GM12878 (cell line): ENCODE results near the gene SIN3A. TPM values are rescaled to one million over a fixed set of nuclear protein-coding genes. Genes with fewer than 3 reads are reported as not detected.

Experiments
- ATAC-seq: fragments of 200-7000 bp; cut with Tn5 transposase; 3 replicates; pipeline ENCODE4 v1.9.1; 2020; ENCODE audit warnings: mild to moderate bottlenecking, moderate library complexity
- BruUV-seq: library from RNA; stranded (reverse); fragments of 400-500 nt; replicated peaks from 2 replicates; lab custom pipeline; 2021; lab: Mats Ljungman, UMichigan
- CTCF ChIA-PET: fragments of 300-600 bp; sonication (Branson Sonifier 250); formaldehyde crosslinking; extraction: SDS; loops from one replicate; lab custom pipeline; 2021; ENCODE audit warnings: inconsistent platforms; lab: Yijun Ruan, JAX
- POLR2A ChIA-PET: fragments of 350-600 bp; formaldehyde crosslinking; extraction: SDS; loops from one replicate; lab custom pipeline; 2021; ENCODE audit warnings: inconsistent platforms; lab: Charles Lee
- RAD21 ChIA-PET: fragments of 300-600 bp; sonication (Branson Sonifier 250); formaldehyde crosslinking; loops from one replicate; lab custom pipeline; 2023; ENCODE audit warnings: antibody characterized with exemption; ENCODE audit not compliant: unreplicated experiment; lab: Charles Lee
- SMC1A ChIA-PET: fragments of 300-600 bp; sonication (Branson Sonifier 250); formaldehyde crosslinking; loops from one replicate; lab custom pipeline; 2023; ENCODE audit not compliant: unreplicated experiment, uncharacterized antibody; lab: Charles Lee
- DNase-seq: peaks from one replicate; pipeline ENCODE4 v3.0.0-alpha.2; 2011; ENCODE audit warnings: low read depth, low spot score
- FAIRE-seq: peaks from 3 replicates; lab custom pipeline; 2011; peaks lifted over from hg19 to GRCh38; lab: Jason Lieb, UNC
- H2AFZ ChIP-seq: 2 replicates; pipeline ENCODE4 v1.6.0; 2011; ENCODE audit warnings: low read depth, low read length, control low read depth; ENCODE audit not compliant: control insufficient read depth
- H3K27ac ChIP-seq: 2 replicates; pipeline ENCODE4 v1.5.1; 2011; ENCODE audit warnings: control low read depth; ENCODE audit not compliant: control insufficient read depth, insufficient read depth
- H3K27me3 ChIP-seq, 2 experiments: replicated peaks in 1 of 2; 2 replicates each; pipeline versions ENCODE4 v1.6.0 to v1.6.1; 2011; ENCODE audit warnings: low read length in 1 of 2; ENCODE audit not compliant: control insufficient read depth in 2 of 2, insufficient read depth in 2 of 2
- H3K36me3 ChIP-seq, 2 experiments: 2 replicates each; pipeline ENCODE4 v1.5.1; 2011; ENCODE audit warnings: low read length in 1 of 2; ENCODE audit not compliant: control insufficient read depth in 2 of 2, insufficient read depth in 2 of 2
- H3K4me1 ChIP-seq: 2 replicates; pipeline ENCODE4 v1.6.1; 2011; ENCODE audit warnings: mild to moderate bottlenecking, low read length, moderate library complexity, mixed read lengths; ENCODE audit not compliant: control insufficient read depth, insufficient read depth
- H3K4me2 ChIP-seq: 2 replicates; pipeline ENCODE4 v1.6.0; 2011; ENCODE audit warnings: control low read depth; ENCODE audit not compliant: control insufficient read depth, insufficient read depth
- H3K4me3 ChIP-seq: fragments of 200-600 bp; sonication (generic); 2 replicates; pipeline ENCODE4 v1.5.1; 2016
- H3K79me2 ChIP-seq: 2 replicates; pipeline ENCODE4 v1.6.0; 2011; ENCODE audit warnings: low read length; ENCODE audit not compliant: control insufficient read depth, insufficient read depth
- H3K9ac ChIP-seq: 2 replicates; pipeline ENCODE4 v1.8.0; 2011; ENCODE audit warnings: low read length, control low read depth, mixed read lengths; ENCODE audit not compliant: control insufficient read depth, insufficient read depth
- H3K9me3 ChIP-seq: replicated peaks from 3 replicates; pipeline ENCODE4 v1.5.1; 2011; ENCODE audit warnings: mild to moderate bottlenecking, low read length; ENCODE audit not compliant: control insufficient read depth, insufficient read depth
- H4K20me1 ChIP-seq: 2 replicates; pipeline ENCODE4 v1.6.0; 2011; ENCODE audit not compliant: control insufficient read depth, insufficient read depth
- ATF2 ChIP-seq: IDR thresholded peaks from 2 replicates; pipeline ENCODE4 v1.6.1; 2012; ENCODE audit warnings: low read length, inconsistent platforms
- CREM ChIP-seq: IDR thresholded peaks from 2 replicates; pipeline ENCODE4 v1.6.1; 2014; ENCODE audit warnings: antibody characterized with exemption, low read depth
- EGR1 ChIP-seq, 2 experiments: IDR thresholded peaks; 1 replicate in 1 of 2; 2 replicates in 1 of 2; pipeline ENCODE4 v1.6.1; 2011 to 2012; ENCODE audit warnings: low read depth in 2 of 2, low read length in 2 of 2, borderline replicate concordance in 1 of 2, mild to moderate bottlenecking in 1 of 2, moderate library complexity in 1 of 2
- IKZF2 ChIP-seq, 2 experiments: fragments of 450-650 bp; IDR thresholded peaks; 2 replicates each; pipeline ENCODE4 v1.6.1; 2017; ENCODE audit warnings: mild to moderate bottlenecking in 2 of 2, moderate library complexity in 2 of 2
- MAX ChIP-seq: IDR thresholded peaks from 2 replicates; pipeline ENCODE4 v1.6.1; 2012; ENCODE audit warnings: low read depth, low read length, improper control_type of control experiment
- MYC ChIP-seq: IDR thresholded peaks from 2 replicates; pipeline ENCODE4 v1.6.1; 2011; ENCODE audit warnings: mild to moderate bottlenecking, low read length, moderate library complexity, inconsistent platforms; ENCODE audit not compliant: insufficient read depth, insufficient replicate concordance, insufficient read length, severe bottlenecking
- SMAD5 ChIP-seq: IDR thresholded peaks from 2 replicates; pipeline ENCODE4 v1.6.1; 2016; ENCODE audit warnings: antibody characterized with exemption, low read depth
- WGBS: methylation state at CpG from one replicate; pipeline ENCODE4 v1.1.6; 2016; ENCODE audit warnings: low lambda C conversion rate; ENCODE audit not compliant: insufficient replicate concordance, insufficient coverage; ENCODE audit errors: missing lambda C conversion rate; 5-methylcytosine and 5-hydroxymethylcytosine counted together
- in situ Hi-C: fragments of 300-500 bp; cut with MboI; formaldehyde crosslinking; loops from 9 replicates; pipeline ENCODE4 v1.14.3; 2018; ENCODE audit warnings: mixed read lengths
- intact Hi-C: fragments of 100-400 bp; cut with micrococcal nuclease; formaldehyde crosslinking; loops from one replicate; pipeline ENCODE4 v1.14.2; 2022; ENCODE audit not compliant: unreplicated experiment
- polyA plus RNA-seq, 11 experiments: library from polyadenylated mRNA; depleted of rRNA in 4 of 11; unstranded in 6 of 11; stranded (reverse) in 5 of 11; fragments of >200 nt; fragmentation: Nextera tagmentation in 4 of 11; fragmentation: Illumina TruSeq in 1 of 11; extraction: Ambion mirVana in 4 of 11; extraction: Trizol in 1 of 11; gene quantifications; 1 replicate in 1 of 11; 2 replicates in 10 of 11; pipeline versions ENCODE4 v1.2.1 to v1.2.3, GENCODE V29; 2011 to 2016; ENCODE audit warnings: inconsistent platforms in 2 of 11, missing spikeins in 2 of 11, low read depth in 1 of 11
- total RNA-seq, 4 experiments: library from RNA; depleted of rRNA in 3 of 4; stranded (reverse); fragments of >200 nt in 3 of 4; fragmentation: Illumina TruSeq in 1 of 4; extraction: Trizol in 1 of 4; gene quantifications; 2 replicates each; pipeline versions ENCODE4 v1.2.1 to v1.2.3, GENCODE V29; 2013 to 2021
- TF ChIP-seq, protein P1 (sequence below): fragments of 450-650 bp; IDR thresholded peaks from 2 replicates; pipeline ENCODE4 v1.6.1; 2018; ENCODE audit warnings: borderline replicate concordance, mild to moderate bottlenecking; ENCODE audit not compliant: partially characterized antibody
- TF ChIP-seq, protein P2 (sequence below): IDR thresholded peaks from 2 replicates; pipeline ENCODE4 v1.6.1; 2011; ENCODE audit warnings: borderline replicate concordance, low read depth, mild to moderate bottlenecking, moderate library complexity, mixed read lengths, low read length; ENCODE audit not compliant: insufficient read depth; ENCODE audit errors: extremely low read length

The SIN3A gene
- total and polyA plus RNA-seq, 10 of the 15 experiments (the other 5 are each of a cell fraction or from before 2014, with no cell fraction given): 6.4 to 62.2 (median 29.2) TPM

GRCh38 chr15:75371901-75372688 lies 79.4 kb downstream of the SIN3A start:
- no peak for TF ChIP-seq SMAD5
- no peak for TF ChIP-seq ATF2
- TF ChIP-seq MAX: no peak
- no peak for TF ChIP-seq EGR1 (IDR thresholded peaks at IDR 0.05; ENCODE audit: borderline replicate concordance in 1 of 2, low read depth in 2 of 2, low read length in 2 of 2)
- TF ChIP-seq CREM: no peak
- TF ChIP-seq, protein P1, sequence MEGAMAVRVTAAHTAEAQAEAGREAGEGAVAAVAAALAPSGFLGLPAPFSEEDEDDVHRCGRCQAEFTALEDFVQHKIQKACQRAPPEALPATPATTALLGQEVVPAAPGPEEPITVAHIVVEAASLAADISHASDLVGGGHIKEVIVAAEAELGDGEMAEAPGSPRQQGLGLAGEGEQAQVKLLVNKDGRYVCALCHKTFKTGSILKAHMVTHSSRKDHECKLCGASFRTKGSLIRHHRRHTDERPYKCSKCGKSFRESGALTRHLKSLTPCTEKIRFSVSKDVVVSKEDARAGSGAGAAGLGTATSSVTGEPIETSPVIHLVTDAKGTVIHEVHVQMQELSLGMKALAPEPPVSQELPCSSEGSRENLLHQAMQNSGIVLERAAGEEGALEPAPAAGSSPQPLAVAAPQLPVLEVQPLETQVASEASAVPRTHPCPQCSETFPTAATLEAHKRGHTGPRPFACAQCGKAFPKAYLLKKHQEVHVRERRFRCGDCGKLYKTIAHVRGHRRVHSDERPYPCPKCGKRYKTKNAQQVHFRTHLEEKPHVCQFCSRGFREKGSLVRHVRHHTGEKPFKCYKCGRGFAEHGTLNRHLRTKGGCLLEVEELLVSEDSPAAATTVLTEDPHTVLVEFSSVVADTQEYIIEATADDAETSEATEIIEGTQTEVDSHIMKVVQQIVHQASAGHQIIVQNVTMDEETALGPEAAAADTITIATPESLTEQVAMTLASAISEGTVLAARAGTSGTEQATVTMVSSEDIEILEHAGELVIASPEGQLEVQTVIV: no peak
- TF ChIP-seq IKZF2 (IDR thresholded peaks at IDR 0.05): no peak
- TF ChIP-seq, protein P2, sequence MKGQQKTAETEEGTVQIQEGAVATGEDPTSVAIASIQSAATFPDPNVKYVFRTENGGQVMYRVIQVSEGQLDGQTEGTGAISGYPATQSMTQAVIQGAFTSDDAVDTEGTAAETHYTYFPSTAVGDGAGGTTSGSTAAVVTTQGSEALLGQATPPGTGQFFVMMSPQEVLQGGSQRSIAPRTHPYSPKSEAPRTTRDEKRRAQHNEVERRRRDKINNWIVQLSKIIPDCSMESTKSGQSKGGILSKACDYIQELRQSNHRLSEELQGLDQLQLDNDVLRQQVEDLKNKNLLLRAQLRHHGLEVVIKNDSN: no peak
- TF ChIP-seq MYC: no peak
- Histone ChIP-seq H3K27ac (no peak overlapping the region), H3K27me3 (no peaks in the 10 kb centered on the region), H3K4me2 (no peak overlapping the region), H3K9ac (no peak overlapping the region), H4K20me1 (no peaks in the 10 kb centered on the region), H3K36me3 (peaks cover 11 to 30% of the 10 kb centered on the region in 2 experiments), H3K9me3 (no peaks in the 10 kb centered on the region), H3K79me2 (peaks cover 8% of the 10 kb centered on the region), H3K4me1 (peaks cover 6% of the 10 kb centered on the region), H2AFZ (no peak overlapping the region), H3K4me3 (no peak overlapping the region)
- WGBS: 93% methylated on average over 11 of the region's 11 CpGs
- POLR2A ChIA-PET: no interaction called here
- RAD21 ChIA-PET: no interaction called here
- in situ Hi-C loops (no loop called here), intact Hi-C loops (no loop called here)
- FAIRE-seq (no peak), DNase-seq (no peak), ATAC-seq (no peak)
- SMC1A ChIA-PET: interaction anchor here (1.1 kb wide), 1 partner anchor 32 kb away, joined by 3 read pairs; no protein-coding TSS in a partner anchor
- no TSS peak for BruUV-seq
- CTCF ChIA-PET: no interaction called here
